ENCODE results near the gene SMURF1. TPM values are rescaled to one million over a fixed set of nuclear protein-coding genes. Genes with fewer than 3 reads are reported as not detected.

The SMURF1 gene
- total RNA-seq, 1 donor from 2014 or later: 51.3 TPM

DNA sequence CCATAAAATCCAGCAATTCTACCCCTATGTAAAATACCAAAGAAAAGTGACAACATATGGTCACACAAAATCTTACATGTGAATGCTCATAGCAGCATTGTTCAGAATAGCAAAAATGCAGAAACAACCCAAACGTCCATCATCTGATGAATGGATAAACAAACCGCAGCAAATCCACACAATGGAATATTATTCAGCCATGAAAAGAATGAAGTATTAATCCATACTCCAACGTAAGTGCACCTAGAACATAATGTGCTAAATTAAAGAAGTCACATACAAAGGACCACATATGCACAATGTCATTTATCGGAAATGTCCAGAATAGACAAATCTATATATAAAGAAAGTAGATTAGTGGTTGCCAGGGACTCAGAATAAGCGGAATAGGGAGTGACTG lies 57.4 kb downstream of the SMURF1 start:
- no peak for TF ChIP-seq CTCF (IDR thresholded peaks at IDR 0.05; ENCODE audit: insufficient read depth, low read length, poor library complexity, severe bottlenecking)
- no peak for DNase-seq (ENCODE audit: low read depth)
- Histone ChIP-seq H3K36me3 (ENCODE audit: control insufficient read depth, insufficient read depth, low read length) (no peaks in the 10 kb centered on the region), H3K4me3 (ENCODE audit: low read depth, low read length) (no peak overlapping the region), H3K27me3 (ENCODE audit: control insufficient read depth, insufficient read depth, low read length) (no peaks in the 10 kb centered on the region)

- no peak for TF ChIP-seq CTCF (IDR thresholded peaks at IDR 0.05; ENCODE audit: insufficient read depth, low read length, poor library complexity, severe bottlenecking)
- DNase-seq (ENCODE audit: low read depth): no peak
- H3K4me3 ChIP-seq (ENCODE audit: low read depth, low read length): no peak overlapping the region
- H3K36me3 ChIP-seq (ENCODE audit: control insufficient read depth, insufficient read depth, low read length): no peaks in the 10 kb centered on the region
- no peaks in the 10 kb centered on the region for H3K27me3 ChIP-seq (ENCODE audit: control insufficient read depth, insufficient read depth, low read length)
Observed at GRCh38 chr7:99083733-99084132, 60.2 kb downstream of the SMURF1 start.

DNA sequence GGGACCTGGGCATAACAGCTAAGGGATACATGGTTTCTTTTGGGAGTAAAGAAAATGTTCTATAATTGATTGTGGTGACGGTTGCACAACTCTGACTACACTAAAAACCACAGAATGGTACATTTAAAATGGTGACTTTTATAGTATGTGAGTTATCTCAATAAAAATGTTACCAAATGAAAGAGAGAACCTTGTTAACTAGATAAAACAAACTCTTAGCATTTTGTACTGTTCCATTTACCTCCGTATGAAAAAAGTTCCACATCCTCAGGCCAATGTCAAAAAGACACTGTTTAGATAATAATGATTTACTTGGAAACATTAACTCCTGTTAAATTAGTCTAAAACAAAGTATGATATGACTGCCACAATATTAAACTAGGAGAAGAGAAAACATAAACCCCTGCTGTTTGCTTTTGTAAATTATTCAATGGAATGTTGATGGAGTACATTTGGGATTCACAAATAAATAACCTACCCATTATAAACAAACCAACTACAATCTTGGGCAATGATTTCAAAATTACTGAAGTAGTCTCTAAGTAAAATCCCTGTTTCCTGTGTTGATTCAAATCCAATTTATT lies 60.7 kb downstream of the SMURF1 start:
- H3K27me3 ChIP-seq (ENCODE audit: control insufficient read depth, insufficient read depth, low read length): no peaks in the 10 kb centered on the region
- H3K36me3 ChIP-seq (ENCODE audit: control insufficient read depth, insufficient read depth, low read length): no peaks in the 10 kb centered on the region
- no peak for TF ChIP-seq CTCF (IDR thresholded peaks at IDR 0.05; ENCODE audit: insufficient read depth, low read length, poor library complexity, severe bottlenecking)
- DNase-seq (ENCODE audit: low read depth): no peak
- no peak overlapping the region for H3K4me3 ChIP-seq (ENCODE audit: low read depth, low read length)

DNA sequence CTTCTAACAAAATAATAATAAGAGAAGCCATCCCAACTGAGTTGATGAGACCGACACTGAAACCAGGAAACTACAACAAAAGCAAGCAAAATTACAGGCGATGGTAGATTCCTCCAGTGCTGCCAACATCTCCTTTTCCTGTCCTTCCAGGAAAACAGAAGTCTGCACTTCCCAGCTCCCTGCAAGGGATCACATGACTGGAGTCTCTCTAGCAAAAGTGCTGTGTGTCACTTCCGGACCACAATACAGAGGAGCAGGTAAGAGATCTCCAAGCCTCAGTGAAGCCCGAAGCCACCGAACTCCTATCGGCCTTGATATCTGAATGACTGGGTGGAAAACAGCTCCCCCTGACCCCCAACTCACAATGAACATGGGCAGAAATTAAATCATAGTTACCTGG lies 63.2 kb downstream of the SMURF1 start:
- no peaks in the 10 kb centered on the region for H3K27me3 ChIP-seq (ENCODE audit: control insufficient read depth, insufficient read depth, low read length)
- no peak for DNase-seq (ENCODE audit: low read depth)
- H3K36me3 ChIP-seq (ENCODE audit: control insufficient read depth, insufficient read depth, low read length): no peaks in the 10 kb centered on the region
- H3K4me3 ChIP-seq (ENCODE audit: low read depth, low read length): no peak overlapping the region
- no peak for TF ChIP-seq CTCF (IDR thresholded peaks at IDR 0.05; ENCODE audit: insufficient read depth, low read length, poor library complexity, severe bottlenecking)

- Histone ChIP-seq H3K4me3 (ENCODE audit: low read depth, low read length) (no peak overlapping the region), H3K27me3 (ENCODE audit: control insufficient read depth, insufficient read depth, low read length) (no peaks in the 10 kb centered on the region), H3K36me3 (ENCODE audit: control insufficient read depth, insufficient read depth, low read length) (no peaks in the 10 kb centered on the region)
- TF ChIP-seq CTCF (IDR thresholded peaks at IDR 0.05; ENCODE audit: insufficient read depth, low read length, poor library complexity, severe bottlenecking): no peak
- DNase-seq (ENCODE audit: low read depth): no peak
Observed at GRCh38 chr7:99079104-99079503, 64.8 kb downstream of the SMURF1 start.

DNA sequence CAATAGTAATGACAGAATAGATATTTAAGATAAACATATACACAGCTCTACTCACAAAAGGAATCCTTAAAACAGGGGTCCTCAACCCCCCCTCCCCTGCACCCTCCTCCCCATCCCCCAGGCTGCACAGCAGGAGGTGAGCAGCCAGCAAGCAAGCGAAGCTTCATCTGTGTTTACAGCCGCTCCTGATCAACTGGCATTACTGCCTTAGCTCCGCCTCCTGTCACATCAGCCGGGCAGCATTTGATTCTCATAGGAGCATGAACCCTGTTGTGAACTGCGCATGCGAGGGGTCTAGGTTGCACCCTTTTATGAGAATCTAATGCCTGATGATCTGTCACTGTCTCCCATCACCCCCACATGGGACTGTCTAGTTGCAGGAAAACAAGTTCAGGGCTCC lies 65.5 kb downstream of the SMURF1 start:
- Histone ChIP-seq H3K36me3 (ENCODE audit: control insufficient read depth, insufficient read depth, low read length) (no peaks in the 10 kb centered on the region), H3K4me3 (ENCODE audit: low read depth, low read length) (no peak overlapping the region), H3K27me3 (ENCODE audit: control insufficient read depth, insufficient read depth, low read length) (no peaks in the 10 kb centered on the region)
- no peak for TF ChIP-seq CTCF (IDR thresholded peaks at IDR 0.05; ENCODE audit: insufficient read depth, low read length, poor library complexity, severe bottlenecking)
- no peak for DNase-seq (ENCODE audit: low read depth)

All from kidney epithelial cell (primary cell).